K562 (cell line): ENCODE results near the gene INKA2. TPM values are rescaled to one million over a fixed set of nuclear protein-coding genes. Genes with fewer than 3 reads are reported as not detected.

Experiments used
- BRF1 ChIP-seq: IDR thresholded peaks from 3 replicates; pipeline ENCODE4 v1.6.1; 2011; ENCODE audit warnings: borderline replicate concordance, mild to moderate bottlenecking; ENCODE audit not compliant: insufficient read length; ENCODE audit errors: extremely low read depth
- CAMTA2 ChIP-seq: fragments of 250-450 bp; sonication (Bioruptor Pico); conservative IDR thresholded peaks from 2 replicates; pipeline ENCODE4 v1.5.1; 2022
- IFI16 ChIP-seq: fragments of 250-450 bp; sonication (Bioruptor Pico); IDR thresholded peaks from 2 replicates; pipeline ENCODE4 v2.1.2; 2022; ENCODE audit warnings: mild to moderate bottlenecking, inconsistent platforms
- ILF3 ChIP-seq: fragments of 450-650 bp; IDR thresholded peaks from 2 replicates; pipeline ENCODE4 v1.6.1; 2018; ENCODE audit warnings: antibody characterized with exemption, mild to moderate bottlenecking, moderate library complexity, borderline replicate concordance
- KAT7 ChIP-seq: sonication (generic); formaldehyde crosslinking; IDR thresholded peaks from 2 replicates; pipeline ENCODE4 v1.8.0; 2022; ENCODE audit warnings: missing genetic modification reagents, mild to moderate bottlenecking, borderline replicate concordance
- LEF1 ChIP-seq: fragments of 450-650 bp; IDR thresholded peaks from 2 replicates; pipeline ENCODE4 v1.6.1; 2016; ENCODE audit warnings: mild to moderate bottlenecking
- PURB ChIP-seq: sonication (generic); formaldehyde crosslinking; IDR thresholded peaks from 2 replicates; pipeline ENCODE4 v1.9.0; 2021; ENCODE audit warnings: low read depth, mild to moderate bottlenecking, missing genetic modification reagents
- RFX1 ChIP-seq: fragments of 450-650 bp; IDR thresholded peaks from 2 replicates; pipeline ENCODE4 v1.6.1; 2016; ENCODE audit warnings: mild to moderate bottlenecking, moderate library complexity
- TAF15 ChIP-seq: fragments of 200-400 bp; formaldehyde crosslinking; IDR thresholded peaks from 2 replicates; pipeline ENCODE4 v1.6.1; 2017; ENCODE audit warnings: mild to moderate bottlenecking, low read depth, low read length, moderate library complexity
- ZBTB8A ChIP-seq: fragments of 450-650 bp; IDR thresholded peaks from 2 replicates; pipeline ENCODE4 v1.6.1; 2018; ENCODE audit warnings: mild to moderate bottlenecking, moderate library complexity; ENCODE audit not compliant: partially characterized antibody
- ZNF436 ChIP-seq: fragments of 250-450, 450-650 bp; sonication (Bioruptor Pico); formaldehyde crosslinking; IDR thresholded peaks from 2 replicates; pipeline ENCODE4 v1.7.0; 2020; ENCODE audit warnings: mild to moderate bottlenecking
- ZNF830 ChIP-seq: fragments of 250-450 bp; sonication (Bioruptor Pico); IDR thresholded peaks from 2 replicates; pipeline ENCODE4 v1.5.0; 2021; ENCODE audit warnings: mild to moderate bottlenecking
- polyA plus RNA-seq, 8 experiments: library from polyadenylated mRNA; depleted of rRNA in 4 of 8; stranded (reverse) in 5 of 8; unstranded in 3 of 8; fragments of >200 nt; fragmentation: Nextera tagmentation in 2 of 8; fragmentation: Illumina TruSeq in 1 of 8; extraction: Ambion mirVana in 2 of 8; extraction: Trizol in 1 of 8; gene quantifications; 2 replicates each; pipeline versions ENCODE4 v1.2.1 to v1.2.3, GENCODE V29; 2011 to 2014; ENCODE audit warnings: inconsistent platforms in 1 of 8, missing spikeins in 1 of 8
- total RNA-seq, 7 experiments: library from RNA; depleted of rRNA in 6 of 7; stranded (reverse); fragments of >200 nt in 6 of 7; fragmentation: Illumina TruSeq in 2 of 7; extraction: Trizol in 2 of 7; gene quantifications; 2 replicates each; pipeline versions ENCODE4 v1.2.1 to v1.2.3, GENCODE V29; 2011 to 2021; ENCODE audit warnings: low replicate concordance in 1 of 7
- TF ChIP-seq, protein P1 (sequence below), 2 experiments: fragments of 450-650 bp in 1 of 2; sonication (generic) in 1 of 2; formaldehyde crosslinking; conservative IDR thresholded peaks; 2 replicates each; pipeline versions ENCODE4 v1.4.0 to v1.8.1; 2020 to 2022; ENCODE audit warnings: mild to moderate bottlenecking in 1 of 2, missing genetic modification reagents in 1 of 2
- TF ChIP-seq, protein P2 (sequence below): IDR thresholded peaks from 3 replicates; pipeline ENCODE4 v1.6.1; 2011; ENCODE audit warnings: borderline replicate concordance, mild to moderate bottlenecking; ENCODE audit not compliant: insufficient read length, insufficient read depth
- TF ChIP-seq, protein P3 (sequence below): fragments of 450-650 bp; IDR thresholded peaks from one replicate; pipeline ENCODE4 v1.6.1; 2018; ENCODE audit warnings: mild to moderate bottlenecking, moderate library complexity; ENCODE audit not compliant: partially characterized antibody
- TF ChIP-seq, protein P4 (sequence below), 2 experiments: fragments of 450-650 bp; formaldehyde crosslinking in 1 of 2; IDR thresholded peaks; 2 replicates each; pipeline versions ENCODE4 v1.4.0 to v1.6.1; 2014 to 2020; ENCODE audit warnings: mild to moderate bottlenecking in 2 of 2, borderline replicate concordance in 1 of 2, low read depth in 1 of 2

The INKA2 gene
- total and polyA plus RNA-seq, 9 of the 15 experiments (the other 6 are each of a cell fraction or from before 2014, with no cell fraction given), result 0.04 to 1.4 (median 0.26) TPM; not detected in 1

DNA sequence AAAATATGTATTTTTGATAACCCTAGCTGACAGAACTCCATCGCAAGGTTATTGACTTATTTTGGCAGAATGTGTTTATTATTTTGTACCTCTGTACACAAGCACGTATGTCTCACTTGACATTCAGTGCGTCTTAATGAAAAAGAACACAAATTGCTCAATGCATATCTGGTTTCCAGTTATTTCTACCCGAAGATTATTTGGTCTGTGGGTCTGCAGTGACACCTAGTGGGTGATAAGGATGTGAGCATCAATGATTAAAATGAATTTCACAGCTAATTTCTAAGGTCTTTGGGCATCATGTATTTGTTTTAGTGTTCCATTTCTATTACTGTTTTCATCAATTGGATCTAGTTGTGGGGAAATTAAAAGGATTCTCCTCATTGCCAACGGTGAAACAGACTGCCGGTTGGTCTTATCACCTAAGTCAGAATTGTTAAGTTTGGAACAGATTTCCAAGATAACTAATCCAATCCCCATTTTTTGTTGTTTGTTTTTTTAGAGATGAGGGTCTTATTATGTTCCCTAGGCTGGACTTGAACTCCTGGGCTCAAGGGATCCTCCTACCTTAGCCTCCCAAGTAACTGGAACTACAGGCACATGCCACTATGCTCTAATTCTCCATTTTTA, 30.4 kb upstream of the INKA2 start (continued):
- TF ChIP-seq KAT7 (CRISPR knock-in tag) (no peak), IFI16 (no peak), BRF1 (no peak), ZNF830 (CRISPR knock-in tag) (no peak), PURB (CRISPR knock-in tag) (no peak), ILF3 (peak; percentile 49; the same call in 1 of the 2 replicates), TAF15 (no peak), ZBTB8A (no peak), LEF1 (no peak), ZNF436 (no peak), CAMTA2 (no peak), RFX1 (no peak)
- TF ChIP-seq, protein P1, sequence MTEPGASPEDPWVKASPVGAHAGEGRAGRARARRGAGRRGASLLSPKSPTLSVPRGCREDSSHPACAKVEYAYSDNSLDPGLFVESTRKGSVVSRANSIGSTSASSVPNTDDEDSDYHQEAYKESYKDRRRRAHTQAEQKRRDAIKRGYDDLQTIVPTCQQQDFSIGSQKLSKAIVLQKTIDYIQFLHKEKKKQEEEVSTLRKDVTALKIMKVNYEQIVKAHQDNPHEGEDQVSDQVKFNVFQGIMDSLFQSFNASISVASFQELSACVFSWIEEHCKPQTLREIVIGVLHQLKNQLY (CRISPR knock-in tag; conservative IDR thresholded peaks at IDR 0.05), result no peak
- TF ChIP-seq, protein P2, sequence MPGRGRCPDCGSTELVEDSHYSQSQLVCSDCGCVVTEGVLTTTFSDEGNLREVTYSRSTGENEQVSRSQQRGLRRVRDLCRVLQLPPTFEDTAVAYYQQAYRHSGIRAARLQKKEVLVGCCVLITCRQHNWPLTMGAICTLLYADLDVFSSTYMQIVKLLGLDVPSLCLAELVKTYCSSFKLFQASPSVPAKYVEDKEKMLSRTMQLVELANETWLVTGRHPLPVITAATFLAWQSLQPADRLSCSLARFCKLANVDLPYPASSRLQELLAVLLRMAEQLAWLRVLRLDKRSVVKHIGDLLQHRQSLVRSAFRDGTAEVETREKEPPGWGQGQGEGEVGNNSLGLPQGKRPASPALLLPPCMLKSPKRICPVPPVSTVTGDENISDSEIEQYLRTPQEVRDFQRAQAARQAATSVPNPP, result no peak
- TF ChIP-seq, protein P3, sequence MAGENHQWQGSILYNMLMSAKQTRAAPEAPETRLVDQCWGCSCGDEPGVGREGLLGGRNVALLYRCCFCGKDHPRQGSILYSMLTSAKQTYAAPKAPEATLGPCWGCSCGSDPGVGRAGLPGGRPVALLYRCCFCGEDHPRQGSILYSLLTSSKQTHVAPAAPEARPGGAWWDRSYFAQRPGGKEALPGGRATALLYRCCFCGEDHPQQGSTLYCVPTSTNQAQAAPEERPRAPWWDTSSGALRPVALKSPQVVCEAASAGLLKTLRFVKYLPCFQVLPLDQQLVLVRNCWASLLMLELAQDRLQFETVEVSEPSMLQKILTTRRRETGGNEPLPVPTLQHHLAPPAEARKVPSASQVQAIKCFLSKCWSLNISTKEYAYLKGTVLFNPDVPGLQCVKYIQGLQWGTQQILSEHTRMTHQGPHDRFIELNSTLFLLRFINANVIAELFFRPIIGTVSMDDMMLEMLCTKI, result no peak
- TF ChIP-seq, protein P4, sequence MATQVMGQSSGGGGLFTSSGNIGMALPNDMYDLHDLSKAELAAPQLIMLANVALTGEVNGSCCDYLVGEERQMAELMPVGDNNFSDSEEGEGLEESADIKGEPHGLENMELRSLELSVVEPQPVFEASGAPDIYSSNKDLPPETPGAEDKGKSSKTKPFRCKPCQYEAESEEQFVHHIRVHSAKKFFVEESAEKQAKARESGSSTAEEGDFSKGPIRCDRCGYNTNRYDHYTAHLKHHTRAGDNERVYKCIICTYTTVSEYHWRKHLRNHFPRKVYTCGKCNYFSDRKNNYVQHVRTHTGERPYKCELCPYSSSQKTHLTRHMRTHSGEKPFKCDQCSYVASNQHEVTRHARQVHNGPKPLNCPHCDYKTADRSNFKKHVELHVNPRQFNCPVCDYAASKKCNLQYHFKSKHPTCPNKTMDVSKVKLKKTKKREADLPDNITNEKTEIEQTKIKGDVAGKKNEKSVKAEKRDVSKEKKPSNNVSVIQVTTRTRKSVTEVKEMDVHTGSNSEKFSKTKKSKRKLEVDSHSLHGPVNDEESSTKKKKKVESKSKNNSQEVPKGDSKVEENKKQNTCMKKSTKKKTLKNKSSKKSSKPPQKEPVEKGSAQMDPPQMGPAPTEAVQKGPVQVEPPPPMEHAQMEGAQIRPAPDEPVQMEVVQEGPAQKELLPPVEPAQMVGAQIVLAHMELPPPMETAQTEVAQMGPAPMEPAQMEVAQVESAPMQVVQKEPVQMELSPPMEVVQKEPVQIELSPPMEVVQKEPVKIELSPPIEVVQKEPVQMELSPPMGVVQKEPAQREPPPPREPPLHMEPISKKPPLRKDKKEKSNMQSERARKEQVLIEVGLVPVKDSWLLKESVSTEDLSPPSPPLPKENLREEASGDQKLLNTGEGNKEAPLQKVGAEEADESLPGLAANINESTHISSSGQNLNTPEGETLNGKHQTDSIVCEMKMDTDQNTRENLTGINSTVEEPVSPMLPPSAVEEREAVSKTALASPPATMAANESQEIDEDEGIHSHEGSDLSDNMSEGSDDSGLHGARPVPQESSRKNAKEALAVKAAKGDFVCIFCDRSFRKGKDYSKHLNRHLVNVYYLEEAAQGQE (IDR thresholded peaks at IDR 0.05; ENCODE audit: borderline replicate concordance), result peak; percentile 83
- TF ChIP-seq, protein P4 (CRISPR knock-in tag; IDR thresholded peaks at IDR 0.05; ENCODE audit: low read depth), result no peak
